Suppressor macrophage treated with lipopolysaccharide for 1 hour (primary cell): Measurements from ENCODE around the gene XPA.
A peak's percentile ranks its signal among the peaks of the same experiment; 100 is the strongest.
"Not testable (repeated sequence)": the region's sequence is repeated elsewhere in the genome, so short reads cannot be mapped to it uniquely, and the experiment has no call there.

Source experiments
- DNase-seq, 3 donors: peaks; one replicate each; pipeline ENCODE4 v3.0.0-alpha.2; 2020 to 2022

XPA gene

GRCh38 chr9:97703437-97704344, 6.6 kb upstream of the XPA start:
- DNase-seq, result peak; percentile 49 to 74 (median 66)

DNA sequence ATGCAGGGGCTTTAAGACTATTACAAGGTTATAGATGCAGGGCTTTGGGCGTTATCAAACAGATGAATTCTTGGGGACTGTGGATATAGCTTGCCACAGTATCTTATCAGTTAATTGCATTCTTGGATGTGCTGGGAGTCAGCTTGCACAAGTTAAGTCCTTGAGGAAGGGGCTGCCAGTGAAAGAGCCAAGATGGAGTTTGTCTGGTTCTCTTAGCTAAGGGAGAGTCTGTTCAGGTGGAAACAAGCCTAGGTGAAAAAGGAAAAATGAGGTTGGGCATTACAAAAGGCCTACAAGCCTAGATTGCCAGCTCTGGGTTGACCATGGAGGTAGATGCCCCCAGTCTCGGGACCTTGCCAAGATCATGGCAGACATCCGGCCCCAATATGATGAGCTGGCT, 2.7 kb upstream of the XPA start:
- not testable (repeated sequence) for DNase-seq

DNA sequence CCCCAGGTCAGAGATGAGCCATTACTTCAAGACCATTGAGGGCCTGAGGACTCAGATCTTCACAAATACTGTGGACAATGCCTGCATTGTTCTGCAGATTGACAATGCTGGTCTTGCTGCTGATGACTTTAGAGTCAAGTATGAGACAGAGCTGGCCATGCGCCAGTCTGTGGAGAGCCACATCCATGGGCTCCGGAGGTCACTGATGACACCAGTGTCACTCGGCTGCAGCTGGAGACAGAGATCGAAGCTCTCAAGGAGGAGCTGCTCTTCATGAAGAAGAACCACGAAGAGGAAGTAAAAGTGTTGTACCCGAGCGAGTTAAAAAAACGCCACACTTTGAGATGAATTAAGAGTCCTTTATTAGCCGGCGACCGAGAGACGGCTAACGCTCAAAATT, 2.1 kb upstream of the XPA start:
- peak; percentile 27 to 45 (median 29) for DNase-seq

DNA sequence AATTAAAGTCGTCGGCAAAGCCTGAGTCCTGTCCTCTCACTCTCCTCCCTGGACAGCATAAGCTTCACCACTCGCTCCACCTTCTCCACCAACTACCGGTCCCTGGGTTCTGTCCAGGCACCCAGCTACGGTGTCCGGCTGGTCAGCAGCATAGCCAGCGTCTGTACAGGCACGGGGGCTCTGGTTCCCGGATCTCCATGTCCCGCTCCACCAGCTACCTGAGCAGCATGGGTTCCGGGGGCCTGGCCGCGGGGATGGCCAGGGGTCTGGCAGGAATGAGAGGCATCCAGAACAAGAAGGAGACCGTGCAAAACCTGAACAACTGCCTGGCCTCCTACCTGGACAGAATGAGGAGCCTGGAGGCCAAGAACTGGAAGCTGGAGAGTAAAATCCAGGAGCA, 1.7 kb upstream of the XPA start:
- DNase-seq, result no peak

GRCh38 chr9:97697837-97698236, 697 bp upstream of the XPA start:
- DNase-seq, result no peak

DNA sequence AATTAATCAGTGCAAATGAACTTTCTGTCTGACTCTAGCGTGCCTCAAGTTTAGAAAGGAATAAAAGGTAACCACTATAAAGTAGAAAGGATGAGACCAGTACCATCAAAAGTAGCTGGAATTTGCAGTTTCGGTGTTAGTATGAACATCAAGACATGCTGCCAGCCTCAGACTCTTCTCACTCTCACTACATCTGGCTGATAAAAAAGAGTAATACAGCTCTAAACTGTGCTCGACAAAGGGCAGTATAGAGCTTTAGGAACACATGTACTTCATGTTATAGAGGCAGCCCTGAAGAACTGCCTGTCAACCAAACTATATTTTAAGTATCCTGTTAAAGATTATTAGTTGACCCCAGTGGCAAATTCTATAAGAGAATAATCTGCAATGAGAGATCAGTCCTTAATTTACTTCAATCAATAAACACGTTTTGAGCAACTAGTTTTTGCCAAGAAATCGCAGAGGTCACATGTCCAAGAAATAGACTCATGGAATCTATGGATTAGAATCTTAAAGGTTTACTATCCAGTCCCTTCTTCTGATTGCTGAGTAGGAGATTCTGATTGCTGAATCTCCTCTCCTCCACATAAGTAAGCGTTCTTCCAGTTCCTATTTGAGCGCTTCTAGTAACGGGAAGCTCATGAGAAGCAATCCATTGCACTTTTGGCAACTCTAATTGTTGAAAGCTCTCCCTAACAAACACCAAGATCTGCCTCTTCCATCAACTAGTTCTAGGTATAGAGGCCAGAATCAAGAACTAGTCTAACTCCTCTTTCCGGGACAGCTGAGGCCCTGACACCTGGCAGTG, 941 bp downstream of the XPA start:
- peak; percentile 42 to 62 (median 56) for DNase-seq

- no peak for DNase-seq
Measured at GRCh38 chr9:97695390-97695789, 1.8 kb downstream of the XPA start.

DNA sequence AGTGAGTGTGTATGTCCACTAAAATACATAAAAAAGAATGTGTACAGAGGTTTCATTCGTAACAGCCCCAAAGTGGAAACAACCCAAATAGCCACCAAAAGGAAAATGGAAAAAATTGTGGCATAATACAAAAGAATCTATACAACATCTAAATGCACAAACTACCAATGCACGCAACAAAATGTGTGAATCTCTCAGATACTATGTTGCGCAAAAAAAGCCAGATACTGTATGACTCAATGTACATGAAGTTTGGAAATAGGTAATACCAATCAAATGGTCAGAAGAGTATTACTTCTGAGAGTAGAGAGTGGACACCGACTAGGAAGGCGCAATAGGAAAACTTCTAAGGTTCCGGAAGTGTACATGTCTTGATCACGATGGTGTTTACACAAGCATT, 2.4 kb downstream of the XPA start:
- DNase-seq, result no peak

DNA sequence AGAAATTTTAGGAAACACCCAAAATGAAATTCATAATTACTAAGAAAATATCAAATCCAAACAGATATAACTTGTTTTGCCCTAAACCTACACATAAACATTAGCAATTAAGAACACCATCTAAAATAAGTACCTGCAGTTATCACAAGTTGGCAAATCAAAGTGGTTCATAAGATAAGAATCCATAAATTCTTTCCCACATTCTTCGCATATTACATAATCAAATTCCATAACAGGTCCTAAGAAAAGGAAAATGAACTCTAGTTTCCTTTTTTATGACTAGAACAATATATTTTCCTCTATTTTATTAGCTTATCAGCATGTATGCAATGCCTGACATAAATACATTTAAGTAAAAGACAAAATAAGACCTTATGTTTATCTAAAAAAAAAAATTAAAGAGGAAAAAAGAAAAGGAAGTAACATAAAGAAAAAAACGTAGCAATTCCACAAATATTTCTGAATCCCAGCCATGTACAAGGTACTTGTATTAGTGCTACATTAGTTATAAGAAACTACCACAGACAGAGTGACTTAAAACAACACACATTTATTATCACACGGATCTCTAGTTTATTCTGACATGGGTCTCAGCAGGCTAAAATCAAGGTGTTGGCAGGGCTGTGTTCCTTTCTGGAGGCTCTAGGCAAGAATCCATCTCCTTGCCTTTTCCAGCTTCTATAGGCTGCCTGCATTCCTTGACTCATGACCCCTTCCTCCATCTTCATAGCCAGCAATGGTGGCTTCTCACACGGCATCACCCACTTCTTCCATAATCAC, 7.5 kb downstream of the XPA start:
- no peak for DNase-seq

DNA sequence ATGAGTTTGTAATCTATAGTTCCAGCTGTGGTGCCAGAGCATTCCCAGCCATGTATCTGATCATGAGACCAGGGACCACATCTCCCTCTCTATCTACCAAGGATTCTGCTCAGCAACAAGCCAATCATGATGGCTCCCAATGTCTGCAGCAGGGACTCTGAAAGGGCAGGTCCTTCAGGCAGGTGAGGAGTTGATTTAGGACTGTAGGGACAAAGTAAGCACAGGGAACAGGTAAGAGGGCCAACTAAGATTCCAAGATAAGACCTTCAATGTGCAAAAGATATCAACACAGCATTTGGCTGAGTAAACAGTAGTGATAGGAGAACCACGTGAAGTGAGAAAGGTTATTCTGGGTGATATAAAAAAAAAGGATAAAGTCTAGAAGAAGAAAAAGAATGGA, 8.5 kb downstream of the XPA start:
- no peak for DNase-seq

DNA sequence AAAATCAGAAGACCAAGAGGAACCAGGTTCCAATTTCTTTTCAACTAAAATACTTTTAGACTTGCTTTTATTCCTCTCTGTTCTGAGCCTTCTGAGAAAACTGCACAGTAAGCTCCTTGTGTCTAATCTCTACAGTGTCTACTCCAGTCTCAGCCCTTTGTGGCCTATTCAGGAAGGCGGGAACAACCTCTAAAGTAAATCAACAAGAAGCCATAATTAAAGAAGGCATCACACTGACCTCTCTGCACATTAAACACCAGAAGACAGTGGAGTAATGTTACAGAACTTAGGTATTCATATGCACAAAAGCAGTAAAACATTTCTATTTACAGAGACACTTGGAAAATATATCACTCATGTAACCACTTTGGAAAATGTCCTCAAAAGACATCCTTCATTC, 14.9 kb downstream of the XPA start:
- DNase-seq, result no peak

GRCh38 chr9:97675655-97676054, 21.5 kb downstream of the XPA start:
- no peak for DNase-seq

- DNase-seq, result no peak
Measured at GRCh38 chr9:97673922-97674321, 23.2 kb downstream of the XPA start.

- no peak for DNase-seq
Measured at GRCh38 chr9:97672403-97672802, 24.7 kb downstream of the XPA start.

DNA sequence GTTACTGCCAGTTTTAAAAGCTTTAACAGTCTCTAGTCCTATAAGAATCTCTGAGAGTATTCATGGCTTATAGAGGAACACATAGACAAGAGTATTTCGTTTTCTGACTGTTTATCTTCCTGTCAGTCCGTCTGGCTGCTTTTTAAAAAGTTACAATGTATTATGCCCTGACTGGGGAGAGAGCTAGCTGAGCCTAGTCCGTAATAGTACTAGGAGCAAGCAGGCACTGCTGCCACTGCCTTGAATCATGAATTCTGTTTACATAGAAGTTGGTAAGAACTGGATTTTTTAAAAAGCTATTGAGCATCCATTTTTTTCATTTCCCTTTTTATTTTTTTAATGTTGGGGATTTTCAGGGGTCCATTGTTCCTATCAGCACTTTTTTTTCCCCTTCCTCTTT, 26.6 kb downstream of the XPA start:
- no peak for DNase-seq

- DNase-seq, result no peak
Measured at GRCh38 chr9:97668485-97668884, 28.7 kb downstream of the XPA start.

DNA sequence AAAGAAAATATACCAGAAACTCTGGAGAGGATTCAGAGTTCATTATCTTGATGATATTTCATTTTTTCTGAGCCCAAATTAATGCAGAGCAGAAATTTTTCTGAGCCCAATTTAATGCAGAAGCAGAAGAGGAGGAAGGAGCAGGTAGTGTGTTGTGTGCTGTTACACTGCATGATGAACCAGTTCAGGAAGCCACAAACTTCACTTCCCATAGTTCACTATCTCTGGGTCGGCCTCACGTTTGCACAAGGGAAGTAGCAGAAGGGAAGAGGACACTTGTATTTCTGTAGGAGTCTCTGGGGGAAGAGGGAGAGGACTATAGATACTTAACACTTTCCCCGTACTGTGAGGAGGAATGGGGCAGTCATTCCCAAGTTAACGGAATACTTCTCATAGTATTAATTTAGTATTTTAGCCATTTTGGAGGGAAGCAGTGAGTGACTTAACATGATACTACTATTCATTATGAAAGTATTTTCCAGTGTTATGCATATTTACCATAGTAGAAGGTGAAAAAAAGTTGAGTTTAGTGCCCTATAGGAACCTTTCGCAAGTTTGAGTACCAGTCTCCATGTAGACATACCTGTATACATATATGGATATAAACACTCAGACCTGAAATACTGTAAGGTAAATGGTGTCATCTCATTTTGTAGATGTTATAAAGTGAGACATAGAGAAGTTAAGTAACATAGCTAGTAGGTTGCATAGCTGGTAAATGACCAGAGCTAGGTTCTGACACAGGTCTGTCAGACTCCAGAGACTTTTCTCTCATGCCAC, 30.0 kb downstream of the XPA start:
- peak; percentile 16 to 26 (median 26) for DNase-seq

- no peak for DNase-seq
Measured at GRCh38 chr9:97665742-97666141, 31.4 kb downstream of the XPA start.

- no peak for DNase-seq
Measured at GRCh38 chr9:97660847-97661246, 36.3 kb downstream of the XPA start.

DNA sequence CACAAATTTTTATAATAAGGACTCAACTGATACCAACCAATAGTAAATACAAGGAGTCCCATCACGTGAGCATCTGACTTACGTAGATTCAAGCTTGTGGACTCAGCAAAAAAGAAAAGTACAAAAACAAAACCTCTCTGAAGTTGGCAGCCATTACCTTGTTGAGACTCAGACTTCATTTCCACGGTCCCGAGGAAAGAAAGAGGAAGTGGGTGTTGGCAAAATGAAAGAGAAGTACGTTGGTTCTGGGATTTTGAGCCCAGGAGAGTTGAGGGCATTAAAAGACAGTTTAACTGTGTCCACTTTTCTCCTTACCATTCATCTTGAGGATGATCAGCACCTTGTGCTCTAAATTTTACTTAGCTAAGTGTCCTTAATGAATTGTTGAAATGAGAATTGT, 36.8 kb downstream of the XPA start:
- peak; percentile 59 to 65 (median 60) for DNase-seq

- peak; percentile 59 to 71 (median 64) for DNase-seq
Measured at GRCh38 chr9:97659771-97660170, 37.4 kb downstream of the XPA start.

GRCh38 chr9:97658707-97659106, 38.4 kb downstream of the XPA start:
- no peak for DNase-seq
